Kidney (tissue), 14 donors: Measurements from ENCODE around the gene RNF150. TPM values are rescaled to one million over a fixed set of nuclear protein-coding genes. Genes with fewer than 3 reads are reported as not detected.

Source experiments
- DNase-seq, 5 donors: peaks; one replicate each; pipeline ENCODE4 v3.0.0-alpha.2; 2013 to 2020
- FAIRE-seq: peaks from 2 replicates; lab custom pipeline; 2012; peaks lifted over from hg19 to GRCh38; lab: Jason Lieb, UNC
- H3K27ac ChIP-seq, 2 donors: one replicate each; pipeline ENCODE4 v1.7.0; 2013; ENCODE audit warnings: low read depth in 2 of 2, low read length in 2 of 2, inconsistent platforms in 1 of 2
- H3K27me3 ChIP-seq: one replicate; pipeline ENCODE4 v1.7.1; 2013; ENCODE audit warnings: low read length, inconsistent platforms; ENCODE audit not compliant: control insufficient read depth, insufficient read depth
- H3K36me3 ChIP-seq, 3 donors: one replicate each; pipeline versions ENCODE4 v1.7.0 to v1.7.1; 2013; ENCODE audit warnings: low read length in 3 of 3, control low read depth in 1 of 3, inconsistent platforms in 1 of 3; ENCODE audit not compliant: insufficient read depth in 3 of 3, control insufficient read depth in 2 of 3
- H3K4me1 ChIP-seq, 3 donors: one replicate each; pipeline versions ENCODE4 v1.7.0 to v1.7.1; 2013; ENCODE audit warnings: low read length in 3 of 3, inconsistent platforms in 1 of 3, low read depth in 1 of 3; ENCODE audit not compliant: control insufficient read depth in 2 of 3, insufficient read depth in 2 of 3
- H3K4me3 ChIP-seq, 3 donors: one replicate each; pipeline versions ENCODE4 v1.7.0 to v1.8.1; 2013; ENCODE audit warnings: low read length in 3 of 3, control low read depth in 1 of 3, inconsistent platforms in 1 of 3
- H3K9ac ChIP-seq, 3 donors: one replicate each; pipeline versions ENCODE4 v1.7.0 to v1.7.1; 2013; ENCODE audit warnings: low read length in 3 of 3, control low read depth in 1 of 3, inconsistent platforms in 1 of 3
- H3K9me3 ChIP-seq, 3 donors: one replicate each; pipeline versions ENCODE4 v1.7.0 to v1.7.1; 2013; ENCODE audit warnings: low read length in 3 of 3, control low read depth in 1 of 3, inconsistent platforms in 1 of 3; ENCODE audit not compliant: control insufficient read depth in 2 of 3, insufficient read depth in 1 of 3
- CTCF ChIP-seq: IDR thresholded peaks from 3 replicates; pipeline ENCODE4 v1.5.1; 2012; ENCODE audit warnings: mild to moderate bottlenecking, moderate library complexity, borderline replicate concordance; ENCODE audit not compliant: insufficient read depth; ENCODE audit errors: extremely low read depth
- intact Hi-C: fragments of 100-400 bp; cut with DNase I; formaldehyde crosslinking; loops from one replicate; pipeline ENCODE4 v1.11.1; 2022
- polyA plus RNA-seq: library from polyadenylated mRNA; stranded (reverse); fragments of 350-450 nt; fragmentation: Illumina TruSeq; extraction: RNeasy Lipid Tissue Mini Kit (QIAGEN cat#74804); gene quantifications from one replicate; pipeline ENCODE4 v1.2.3, GENCODE V29; 2014; ENCODE audit warnings: low read depth, low replicate concordance; ENCODE audit not compliant: insufficient read depth
- total RNA-seq: library from RNA; stranded (reverse); fragmentation: NEBNext Ultra II Directional; extraction: Animal tissue kit (Norgen Biotek cat#: 25700); gene quantifications from one replicate; pipeline ENCODE4 v1.2.1, GENCODE V29; 2021
- donor health status: control.
- donor health status: control.
- donor health status: control.
- donor health status: control.
- donor health status: control.
- donor health status: DM: yes; HTN: yes; CAD: no.
- donor health status: Normal renal cell carcinoma (clear cell type).

Gene RNF150
- total and polyA plus RNA-seq, 2 donors from 2014 or later, result 5.0 to 34.2 TPM

DNA sequence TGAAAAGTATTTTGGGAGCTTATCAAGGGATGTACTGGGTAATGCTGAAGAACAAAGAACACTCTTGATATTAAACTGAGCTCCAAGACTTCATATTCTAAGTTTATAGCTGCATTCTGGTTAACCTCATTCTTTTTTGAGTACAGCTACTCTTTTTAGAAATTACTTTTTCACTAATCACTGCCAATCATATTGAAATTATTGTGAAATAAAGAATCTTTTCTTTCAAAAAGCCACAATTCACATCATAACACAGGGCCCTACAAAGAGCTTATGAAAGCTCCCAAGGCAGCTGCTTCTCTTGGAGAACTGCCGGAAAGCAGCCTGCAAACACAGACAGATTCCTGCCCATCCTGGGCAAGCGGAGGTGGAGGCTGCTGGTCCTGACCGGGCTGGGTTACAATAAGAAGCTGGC is 121.4 kb downstream of the RNF150 start:
- no peak overlapping the region for H3K9ac ChIP-seq
- no peaks in the 10 kb centered on the region for H3K9me3 ChIP-seq
- H3K4me1 ChIP-seq, result no peaks in the 10 kb centered on the region
- TF ChIP-seq CTCF, result no peak
- DNase-seq (no peak), FAIRE-seq (no peak)
- H3K27me3 ChIP-seq, result no peaks in the 10 kb centered on the region
- no peak overlapping the region for H3K27ac ChIP-seq
- H3K4me3 ChIP-seq, result no peak overlapping the region
- intact Hi-C loops, result no loop called here
- H3K36me3 ChIP-seq, result no peaks in the 10 kb centered on the region

GRCh38 chr4:141009931-141010330 is 123.3 kb downstream of the RNF150 start:
- intact Hi-C loops, result no loop called here
- no peak for TF ChIP-seq CTCF
- H3K9ac ChIP-seq, result no peak overlapping the region
- DNase-seq, result no peak
- no peaks in the 10 kb centered on the region for H3K27me3 ChIP-seq
- H3K4me1 ChIP-seq, result no peaks in the 10 kb centered on the region
- FAIRE-seq, result no peak
- no peak overlapping the region for H3K27ac ChIP-seq
- no peak overlapping the region for H3K4me3 ChIP-seq
- no peaks in the 10 kb centered on the region for H3K9me3 ChIP-seq
- H3K36me3 ChIP-seq, result no peaks in the 10 kb centered on the region

DNA sequence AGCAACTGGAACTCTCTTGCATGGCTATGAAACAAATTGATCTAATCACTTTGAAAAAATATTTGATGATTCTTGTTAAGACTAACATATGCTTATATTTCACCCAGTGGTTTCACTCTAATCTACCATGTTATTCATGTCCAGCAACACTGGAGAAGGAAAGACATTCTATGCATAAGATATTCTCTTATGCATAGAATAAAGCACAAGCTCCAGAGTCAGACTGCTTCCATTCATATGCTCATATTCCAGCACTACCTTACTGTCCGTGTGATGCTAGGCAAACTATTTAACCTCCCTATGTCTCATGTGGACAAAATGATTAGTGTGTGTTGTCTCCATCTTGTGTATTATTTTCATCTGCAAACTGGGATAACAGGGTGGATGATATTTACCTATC is 124.1 kb downstream of the RNF150 start:
- no peaks in the 10 kb centered on the region for H3K9me3 ChIP-seq
- DNase-seq (no peak), FAIRE-seq (no peak)
- no peaks in the 10 kb centered on the region for H3K4me1 ChIP-seq
- no peak for TF ChIP-seq CTCF
- intact Hi-C loops, result no loop called here
- no peak overlapping the region for H3K4me3 ChIP-seq
- H3K36me3 ChIP-seq, result no peaks in the 10 kb centered on the region
- H3K27ac ChIP-seq, result no peak overlapping the region
- no peaks in the 10 kb centered on the region for H3K27me3 ChIP-seq
- no peak overlapping the region for H3K9ac ChIP-seq

GRCh38 chr4:141006242-141006802 is 126.9 kb downstream of the RNF150 start:
- Histone ChIP-seq H3K27ac (no peak overlapping the region), H3K27me3 (no peaks in the 10 kb centered on the region), H3K9me3 (no peaks in the 10 kb centered on the region), H3K4me1 (peaks cover 0 to 5% (median 2%) of the 10 kb centered on the region in 3 donors), H3K4me3 (no peak overlapping the region), H3K36me3 (no peaks in the 10 kb centered on the region), H3K9ac (no peak overlapping the region)
- DNase-seq (no peak), FAIRE-seq (no peak)
- intact Hi-C loops, result no loop called here
- no peak for TF ChIP-seq CTCF
